NCI-H446 treated with DMSO at 0.1 percent for 48 hours (cell line): ENCODE measurements around the gene KRTAP15-1.

Experiments
- DNase-seq: peaks from one replicate; lab custom pipeline; 2025; lab: John Stamatoyannopoulos, UW

Gene KRTAP15-1, protein sequence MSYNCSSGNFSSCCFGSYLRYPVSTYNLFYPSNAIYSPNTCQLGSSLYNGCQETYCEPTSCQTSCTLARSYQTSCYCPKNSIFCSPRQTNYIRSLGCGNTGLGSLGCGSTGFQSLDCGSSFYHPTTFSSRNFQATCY

DNA sequence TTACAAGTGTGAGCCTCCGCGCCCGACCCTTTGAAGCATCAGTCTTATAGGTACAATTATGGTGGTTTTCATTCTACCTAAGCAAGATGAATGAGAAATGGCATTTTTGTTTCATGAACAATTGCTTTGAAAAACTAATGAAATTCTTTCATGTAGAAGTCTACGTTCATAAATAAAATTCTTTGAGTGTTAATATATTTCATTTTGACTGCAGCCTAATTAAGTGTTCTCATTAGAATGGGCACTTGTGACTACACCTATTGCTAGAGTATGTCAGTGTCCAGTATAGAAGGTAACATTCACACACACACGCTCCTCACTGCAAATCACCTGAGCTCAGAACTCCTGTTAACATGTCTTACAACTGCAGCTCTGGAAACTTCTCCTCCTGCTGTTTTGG is at the start of gene KRTAP15-1:
Gene KRTAP15-1 (plus strand): TSS at position 301 of the 400 bp plus-strand sequence. CDS start 53 bp downstream, at position 354.
- DNase-seq, result no peak

DNA sequence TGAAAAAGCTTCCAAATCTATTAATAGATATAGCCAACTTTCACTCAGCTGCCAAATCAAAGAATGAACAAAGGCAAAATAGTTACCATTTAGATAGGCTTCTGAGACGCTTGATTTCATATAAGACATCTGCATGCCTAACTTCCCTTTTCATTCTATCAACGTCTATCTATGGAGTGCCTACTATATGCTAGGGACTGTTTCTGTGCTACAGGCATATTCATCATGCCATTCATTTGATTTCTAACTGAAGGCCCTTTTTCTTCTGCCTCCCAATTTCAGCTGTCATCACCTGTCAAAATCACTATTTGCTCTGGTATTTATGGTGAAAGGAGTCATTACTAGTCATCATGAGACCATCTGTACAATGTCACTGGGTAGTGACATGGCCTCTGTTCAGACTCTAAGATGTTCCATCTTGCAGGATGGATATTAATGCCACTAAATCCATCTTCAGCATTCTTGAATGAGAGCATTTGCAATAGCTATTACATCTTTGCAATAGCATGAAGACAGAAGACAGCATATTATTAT is 48.5 kb upstream of the KRTAP15-1 start:
- peak; percentile 90 for DNase-seq

DNA sequence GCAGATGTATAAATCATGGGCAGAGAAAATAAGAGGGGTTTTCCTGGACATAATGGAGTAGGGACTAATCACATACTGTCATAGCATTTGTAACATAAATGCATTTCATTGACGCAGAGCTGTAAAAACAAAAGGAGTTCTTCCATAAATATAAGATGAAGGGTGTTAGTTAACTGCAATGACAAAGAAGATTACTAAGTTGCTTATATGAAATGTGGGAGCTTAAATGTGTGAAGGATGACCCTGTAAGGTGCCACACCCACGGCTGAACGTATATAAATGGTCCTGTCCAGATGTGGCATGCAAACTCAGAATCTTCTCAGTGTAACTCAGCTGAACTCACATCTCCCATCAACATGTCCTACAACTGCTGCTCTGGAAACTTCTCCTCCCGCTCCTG is 44.3 kb upstream of the KRTAP15-1 start, which contains the start of gene KRTAP13-1:
Gene KRTAP13-1 (plus strand): TSS at position 301 of the 400 bp plus-strand sequence. CDS start 56 bp downstream, at position 357.
- no peak for DNase-seq

DNA sequence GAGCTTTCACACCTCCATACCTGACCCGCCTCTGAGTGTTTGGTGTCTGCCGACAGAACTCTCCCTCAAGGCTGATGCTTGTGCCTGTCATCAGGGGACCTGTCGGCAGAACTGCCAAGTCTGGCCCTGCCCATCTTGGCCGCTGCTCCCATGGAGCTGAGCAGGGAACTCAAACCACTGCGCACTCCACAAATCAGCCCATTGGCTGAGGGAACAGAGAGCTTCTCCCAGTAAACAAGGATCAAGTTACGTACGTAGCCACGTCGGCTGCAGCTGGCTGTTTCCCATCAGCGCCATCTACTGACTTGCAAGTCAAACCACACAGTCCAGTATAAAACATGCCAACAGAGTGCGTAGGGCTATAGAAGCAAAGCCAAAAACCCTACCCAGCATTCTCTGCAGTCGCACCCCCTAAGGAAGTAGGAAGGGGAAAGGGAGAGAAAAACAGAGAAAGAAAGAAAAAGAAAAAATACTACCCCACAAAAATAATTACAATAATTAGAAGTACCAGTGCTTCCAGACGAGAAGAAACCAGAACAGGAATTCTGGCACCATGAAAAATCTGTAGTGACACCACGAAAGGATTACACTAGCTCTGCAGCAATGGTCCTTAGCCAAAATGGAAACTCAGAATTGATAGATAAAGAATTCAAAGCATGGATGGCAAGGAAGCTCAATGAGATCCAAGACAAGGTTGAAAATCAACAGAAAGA is 31.1 kb upstream of the KRTAP15-1 start:
- DNase-seq, result peak; percentile 99

DNA sequence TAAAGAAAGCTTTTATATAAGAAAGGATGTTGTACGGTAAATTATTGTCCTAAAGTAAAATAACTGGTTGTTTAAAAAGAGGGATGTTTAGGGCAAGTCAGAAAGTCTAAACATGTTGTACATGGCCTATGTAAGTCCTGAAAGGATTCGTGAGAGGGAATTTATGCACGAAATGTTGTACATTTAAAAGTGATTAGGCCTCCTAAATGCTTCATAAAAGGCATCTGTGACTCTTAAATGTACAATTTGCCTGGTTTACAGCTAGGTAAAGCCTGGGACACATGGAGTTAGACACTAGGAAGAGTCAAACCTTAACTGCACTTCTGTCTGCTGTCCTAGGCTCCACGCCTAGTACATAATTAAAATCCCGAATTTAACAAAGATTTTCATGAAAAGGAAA is 24.1 kb upstream of the KRTAP15-1 start:
- no peak for DNase-seq

DNA sequence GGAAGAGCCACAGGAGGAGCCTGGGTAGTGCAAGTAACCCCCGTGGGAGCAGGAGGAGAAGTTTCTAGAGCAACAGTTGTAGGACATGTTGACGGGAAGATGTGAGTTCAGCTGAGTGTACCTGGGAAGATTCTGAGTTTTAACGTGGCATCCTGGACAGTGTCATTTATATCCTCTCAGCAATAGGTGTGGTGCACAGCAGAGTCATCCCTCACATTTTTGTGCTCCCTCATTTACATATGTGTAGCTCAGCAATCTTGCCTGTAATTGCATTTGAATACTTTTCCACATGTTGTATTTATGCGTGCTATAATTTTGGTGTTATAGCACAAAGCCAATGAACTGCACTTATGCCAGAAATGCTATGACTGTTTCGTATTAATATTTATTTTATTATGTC is 14.2 kb upstream of the KRTAP15-1 start, which contains the start of gene KRTAP13-3:
Gene KRTAP13-3 (minus strand): TSS at position 101 of the 400 bp plus-strand sequence. CDS start 14 bp downstream, at position 87.
- no peak for DNase-seq

DNA sequence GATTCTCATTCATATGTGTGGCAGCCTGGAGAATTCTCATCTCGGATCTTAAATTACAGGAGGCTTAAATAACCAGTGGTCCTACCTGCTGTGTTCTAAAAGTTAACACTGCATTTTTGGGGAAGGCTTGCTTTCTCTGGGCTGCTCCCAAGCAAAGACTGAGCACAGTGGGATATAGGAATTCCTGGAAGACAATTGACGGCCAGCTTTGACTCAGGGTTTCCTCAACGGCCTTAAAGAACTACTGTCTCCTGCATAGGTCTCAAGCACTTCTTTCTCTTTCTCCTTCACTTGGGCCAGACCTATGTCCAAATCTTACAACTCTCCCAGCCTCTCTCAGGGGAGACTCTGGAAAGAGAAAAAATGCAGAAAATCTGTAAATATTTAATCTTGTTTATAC is 13.3 kb upstream of the KRTAP15-1 start:
- no peak for DNase-seq

DNA sequence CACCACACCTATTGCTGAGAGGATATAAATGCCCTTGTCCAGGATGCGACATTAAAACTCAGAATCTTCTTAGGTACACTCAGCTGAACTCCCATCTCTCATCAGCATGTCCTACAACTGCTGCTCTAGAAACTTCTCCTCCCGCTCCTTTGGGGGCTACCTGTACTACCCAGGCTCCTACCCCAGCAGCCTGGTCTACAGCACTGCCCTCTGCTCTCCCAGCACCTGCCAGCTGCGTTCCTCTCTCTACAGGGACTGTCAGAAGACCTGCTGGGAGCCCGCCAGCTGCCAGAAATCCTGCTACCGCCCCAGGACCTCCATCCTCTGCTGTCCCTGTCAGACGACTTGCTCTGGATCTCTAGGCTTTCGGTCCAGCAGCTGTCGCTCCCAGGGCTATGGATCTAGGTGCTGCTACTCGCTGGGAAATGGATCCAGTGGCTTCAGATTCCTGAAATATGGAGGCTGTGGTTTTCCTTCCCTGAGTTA is 9.9 kb upstream of the KRTAP15-1 start, which contains the start of gene KRTAP13-4:
Gene KRTAP13-4 (plus strand): TSS at position 51 of the 486 bp plus-strand sequence. CDS start 56 bp downstream, at position 107.
- no peak for DNase-seq

DNA sequence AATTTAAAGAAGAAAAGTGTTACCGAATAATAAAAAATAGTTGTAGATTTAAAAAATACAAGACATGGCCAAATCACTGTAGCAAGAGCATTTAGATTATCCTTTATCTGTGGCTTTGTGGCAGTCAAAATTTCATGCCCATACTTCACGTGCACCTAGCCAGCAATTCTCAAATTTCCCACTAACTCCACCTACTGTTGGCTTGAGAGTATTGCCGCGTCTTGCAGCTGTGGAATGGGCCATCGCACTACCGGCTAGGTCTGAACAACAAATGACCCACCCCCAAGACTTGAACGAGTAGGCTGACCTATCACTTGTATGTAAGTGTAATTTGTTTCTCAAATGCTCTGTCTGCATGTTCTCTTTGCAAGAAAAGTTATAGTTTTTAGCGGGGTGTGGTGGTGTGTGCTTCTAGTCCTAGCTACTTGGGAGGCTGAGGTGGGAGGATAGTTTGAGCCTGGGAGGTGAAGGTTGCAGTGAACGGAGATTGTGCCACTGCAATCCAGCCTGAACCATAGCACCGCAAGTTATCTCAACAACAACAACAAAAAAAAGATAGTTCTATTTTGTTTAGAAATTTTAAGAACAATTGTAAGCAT is 5.9 kb upstream of the KRTAP15-1 start:
- no peak for DNase-seq

DNA sequence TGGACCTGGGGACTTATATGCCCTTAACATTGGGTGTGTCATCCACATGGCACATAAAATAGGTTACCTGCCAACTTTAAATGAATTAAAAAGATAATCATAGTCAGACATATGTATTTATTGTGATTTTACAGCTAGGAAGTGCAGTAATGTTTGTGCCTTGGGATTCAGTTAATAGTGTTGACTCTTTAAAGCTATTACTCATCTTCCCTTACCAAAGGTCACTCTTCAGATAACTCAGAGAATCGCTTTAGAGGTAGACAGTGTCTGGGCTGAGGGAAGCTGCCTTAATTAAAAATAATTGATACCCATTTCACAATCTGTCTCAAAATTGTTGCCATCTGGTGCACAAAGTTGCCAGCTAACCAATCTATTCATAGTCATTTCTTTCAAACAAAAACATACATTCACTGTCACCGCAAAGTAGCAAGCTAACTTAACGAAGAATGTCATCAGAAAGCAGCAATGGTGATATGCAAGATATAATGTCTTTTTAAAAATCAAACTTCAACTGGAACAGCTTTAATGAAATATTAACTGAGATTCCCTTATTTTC is 3.0 kb upstream of the KRTAP15-1 start:
- DNase-seq, result peak; percentile 92

DNA sequence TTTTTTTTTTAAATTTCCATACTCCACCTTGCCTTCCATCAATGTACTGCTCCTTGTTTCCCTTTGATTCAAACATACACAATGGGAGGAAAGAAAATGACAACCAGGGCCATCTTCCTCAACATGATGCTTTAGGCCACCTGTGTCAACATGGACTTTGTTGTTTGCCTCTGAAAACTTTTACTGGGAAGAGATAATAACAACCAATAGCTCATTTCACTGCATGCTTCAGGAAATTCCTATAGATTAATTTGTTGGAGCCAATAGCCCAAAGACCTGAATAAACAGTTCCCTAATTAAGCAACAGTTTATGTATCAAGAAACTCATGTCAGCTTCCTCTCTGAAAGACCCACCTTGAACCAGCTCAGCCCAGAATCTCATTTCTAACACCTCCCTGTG is 3.2 kb downstream of the KRTAP15-1 start:
- no peak for DNase-seq

DNA sequence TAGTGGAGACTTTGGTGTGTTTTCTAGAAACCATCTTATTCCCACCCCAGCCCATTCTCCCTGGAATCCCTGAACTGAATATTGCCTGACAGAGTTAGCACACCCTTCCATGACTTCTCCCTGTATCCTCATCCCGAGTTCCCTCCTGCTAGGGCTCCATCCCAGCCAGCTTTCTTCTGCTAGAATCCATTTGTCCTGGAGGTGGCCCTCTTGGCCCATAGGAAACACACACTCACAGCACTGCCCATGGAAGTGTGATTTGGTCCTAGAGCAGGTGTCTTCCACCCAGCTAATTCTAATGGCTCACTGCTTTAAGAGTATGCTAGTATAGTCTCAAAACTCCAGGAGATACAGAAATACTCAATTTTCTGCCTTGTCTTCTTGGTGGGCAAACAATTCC is 4.1 kb downstream of the KRTAP15-1 start:
- no peak for DNase-seq

DNA sequence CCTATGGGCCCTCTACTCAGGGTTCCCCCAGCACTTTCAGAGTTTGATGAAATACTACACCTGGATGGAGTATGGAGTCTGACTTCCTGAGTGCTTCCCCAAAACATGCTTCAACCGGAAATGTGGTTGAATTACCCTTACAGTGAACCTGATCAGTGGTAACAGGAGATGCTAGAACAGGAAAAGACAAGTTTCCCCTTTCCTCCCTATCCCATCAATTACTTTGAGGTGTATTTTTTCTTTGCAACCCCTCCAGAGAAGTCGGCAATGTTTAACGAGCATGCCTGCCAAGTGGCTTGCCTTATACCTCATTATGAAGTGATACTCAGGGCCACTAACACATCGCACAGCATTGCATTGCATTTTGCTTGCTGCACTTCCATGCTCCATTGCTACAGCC is 7.0 kb downstream of the KRTAP15-1 start:
- no peak for DNase-seq

DNA sequence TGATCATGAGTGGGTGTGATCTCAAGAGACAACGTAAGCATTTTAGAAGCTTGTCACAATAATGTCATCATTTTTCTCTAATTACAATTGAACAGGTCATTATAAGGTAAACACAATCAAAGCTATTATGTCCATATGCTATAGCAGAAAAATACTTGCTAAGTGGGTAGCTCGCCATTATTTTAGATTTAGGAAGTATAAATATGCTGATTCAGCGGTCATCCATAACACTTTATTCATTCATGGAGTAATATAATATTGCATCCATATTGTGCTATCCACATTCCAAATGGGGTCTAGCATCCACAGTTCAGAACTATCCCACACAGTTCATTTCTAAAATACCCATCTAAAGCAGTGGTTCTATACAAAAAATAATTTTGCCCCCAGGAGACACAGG is 8.4 kb downstream of the KRTAP15-1 start:
- no peak for DNase-seq

DNA sequence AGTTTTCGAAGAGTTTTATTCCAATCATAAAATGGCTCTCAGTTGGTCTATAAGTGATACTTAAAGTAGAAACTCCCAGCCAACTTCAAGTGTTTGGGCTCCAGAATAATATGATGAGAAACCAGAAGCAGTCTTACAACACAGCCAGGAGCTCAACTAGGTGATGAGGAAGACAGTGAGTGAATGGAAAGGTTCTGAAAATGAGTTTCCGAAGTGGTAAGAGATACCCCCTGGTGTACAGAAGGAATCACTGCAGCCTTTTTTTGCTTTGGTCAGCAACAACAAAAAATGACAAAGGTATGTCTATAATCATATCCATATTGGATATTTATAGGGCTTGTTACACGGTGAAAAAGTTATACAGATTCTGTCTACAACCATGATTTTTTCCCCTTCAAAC is 23.6 kb downstream of the KRTAP15-1 start:
- DNase-seq, result no peak

DNA sequence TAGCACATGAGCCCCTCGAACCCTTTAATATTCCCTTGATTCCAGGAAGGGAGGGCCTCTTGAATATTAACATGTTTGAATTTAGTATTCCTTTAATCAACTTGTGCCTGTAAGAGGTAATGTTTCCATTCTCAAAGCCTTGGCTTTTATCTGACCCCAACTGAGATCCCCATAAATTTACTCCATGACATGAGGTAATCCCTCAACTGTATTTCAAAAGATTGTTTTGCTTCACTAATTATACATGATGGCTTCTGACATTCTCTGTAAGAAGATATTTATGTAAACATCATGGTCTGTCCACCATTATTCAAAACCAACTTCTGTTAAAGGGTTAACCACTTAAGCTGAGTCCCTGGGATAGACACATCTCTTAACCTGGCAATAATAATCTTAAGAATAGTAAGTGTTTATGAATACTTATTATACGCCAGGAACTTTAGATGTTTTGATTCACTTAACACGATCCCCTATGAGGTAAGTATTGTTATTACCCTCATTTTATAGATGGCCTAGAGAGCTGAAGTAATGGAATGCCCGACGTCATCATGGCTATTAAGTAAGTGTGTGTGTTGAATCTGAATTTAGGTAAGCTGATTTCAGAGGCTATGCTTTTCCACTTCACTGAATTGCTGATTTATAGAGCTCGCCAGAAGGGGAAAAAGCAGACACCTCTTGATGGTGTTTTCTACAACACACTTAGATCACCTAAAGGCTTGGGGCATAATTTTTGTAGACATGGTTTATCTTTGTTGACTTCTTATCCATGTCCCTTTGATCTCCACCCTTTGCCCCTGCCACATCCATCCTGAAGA is 29.0 kb downstream of the KRTAP15-1 start:
- no peak for DNase-seq

DNA sequence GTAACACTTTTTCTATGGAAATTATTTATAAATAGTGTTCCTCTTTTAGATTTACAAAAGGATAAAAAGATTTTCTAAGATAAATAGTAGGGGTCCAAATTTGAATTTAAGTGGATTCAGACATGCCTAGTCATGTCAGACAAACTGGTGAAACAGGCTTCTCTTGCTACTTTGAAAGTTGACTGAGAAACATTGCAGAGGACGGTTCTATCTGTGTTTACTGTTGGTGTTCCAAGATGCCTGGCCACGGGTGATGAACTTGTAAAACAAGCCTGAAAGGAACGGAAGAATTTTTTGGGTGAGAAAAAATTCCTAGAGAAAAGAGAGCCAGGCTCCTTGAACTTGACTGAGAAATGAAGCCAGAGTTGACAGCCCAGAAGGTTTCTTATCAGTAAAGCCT is 37.9 kb downstream of the KRTAP15-1 start:
- no peak for DNase-seq

DNA sequence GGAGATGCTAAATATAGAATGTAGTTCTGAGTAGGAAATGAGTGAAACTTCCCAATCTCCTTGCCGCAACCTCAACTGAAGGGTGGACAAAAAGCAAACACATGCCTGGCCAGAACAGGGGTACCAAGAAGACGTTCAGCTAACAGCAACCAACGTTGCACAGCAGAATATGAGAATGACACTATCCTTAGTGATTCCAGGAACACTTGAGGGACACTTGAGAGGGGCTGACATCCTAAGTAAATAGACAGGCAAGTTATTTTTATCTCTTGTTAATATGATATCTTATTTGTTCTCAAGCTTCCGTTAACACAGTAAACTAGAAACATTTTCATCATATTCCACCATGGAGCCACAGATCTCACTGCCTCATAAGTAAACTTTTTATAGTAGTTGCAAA is 39.2 kb downstream of the KRTAP15-1 start:
- DNase-seq, result no peak

DNA sequence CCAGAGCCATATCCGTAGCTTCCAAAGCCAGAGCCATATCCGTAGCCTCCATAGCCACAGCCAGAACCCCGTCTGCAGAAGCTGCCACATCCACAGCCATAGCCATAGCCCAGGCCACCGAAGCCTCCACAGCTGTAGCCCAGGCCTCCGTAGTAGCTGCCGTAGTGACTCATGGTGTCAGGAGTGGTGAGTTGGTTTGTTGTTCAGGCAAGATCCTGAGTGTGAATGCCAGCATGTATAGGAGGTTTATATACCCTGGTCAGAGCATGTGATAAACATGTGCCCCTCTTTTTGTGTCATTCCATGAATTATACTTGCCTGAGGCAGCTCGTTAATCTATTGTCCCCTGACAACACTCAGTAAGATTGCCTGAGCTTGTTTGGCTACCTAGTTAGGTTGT is 40.1 kb downstream of the KRTAP15-1 start, which contains the start of gene KRTAP19-1:
Gene KRTAP19-1 (minus strand): TSS at position 223 of the 400 bp plus-strand sequence. CDS start 50 bp downstream, at position 173.
- no peak for DNase-seq

DNA sequence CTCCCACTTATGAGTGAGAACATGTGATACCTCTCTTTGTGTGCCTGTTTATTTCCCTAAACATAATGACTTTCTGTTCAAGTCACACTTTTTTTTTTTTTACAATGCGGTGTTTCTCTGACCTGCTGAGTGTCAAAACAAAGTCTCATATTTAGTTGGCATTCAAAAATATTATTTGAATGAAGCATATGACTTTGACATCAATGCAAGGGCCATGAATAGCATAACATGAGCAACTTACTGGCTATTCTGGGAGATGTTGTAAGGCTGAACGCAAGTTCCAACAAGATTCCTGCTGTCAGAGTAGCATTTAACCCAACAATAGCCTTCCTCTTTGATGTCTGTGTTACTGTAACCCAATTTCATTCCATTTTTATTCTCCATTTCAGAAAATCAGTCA is 42.1 kb downstream of the KRTAP15-1 start:
- DNase-seq, result no peak

DNA sequence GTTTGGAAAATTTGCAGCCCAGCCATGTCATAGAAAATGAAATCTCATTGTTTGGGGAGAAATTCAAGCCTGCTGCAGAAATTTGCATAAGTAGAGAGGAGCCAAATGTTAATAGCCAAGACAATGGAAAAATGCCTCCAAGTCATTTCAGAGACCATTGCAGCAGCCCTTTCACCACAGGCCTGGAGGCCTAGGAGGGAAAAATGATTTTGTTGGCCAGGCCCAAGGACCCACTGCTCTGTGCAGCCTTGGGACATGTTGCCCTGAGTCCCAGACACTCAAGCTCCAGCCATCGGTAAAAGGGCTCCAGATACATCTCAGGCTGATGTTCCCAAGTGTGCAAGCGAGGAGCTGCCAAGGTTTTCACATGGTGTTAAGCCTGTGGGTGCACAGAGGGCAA is 46.1 kb downstream of the KRTAP15-1 start:
- DNase-seq, result no peak
